ENCODE measurements around the gene TACC2.

TACC2 gene

GRCh38 chr10:122172361-122173008 is 183.5 kb downstream of the TACC2 start:
- Histone ChIP-seq H3K36me3 (ENCODE audit: control insufficient read depth in 2 of 2, insufficient read depth in 2 of 2, low read length in 2 of 2) (peaks cover 0 to 7% of the 10 kb centered on the region in 2 donors), H3K9ac (ENCODE audit: low read depth in 1 of 2, low read length in 2 of 2) (no peak overlapping the region)

GRCh38 chr10:122173337-122173736 is 184.4 kb downstream of the TACC2 start:
- Histone ChIP-seq H3K9me3 (ENCODE audit: control insufficient read depth in 2 of 2, low read length in 2 of 2) (no peaks in the 10 kb centered on the region), H3K27ac (ENCODE audit: low read depth in 2 of 2, low read length in 2 of 2) (no peak overlapping the region), H3K36me3 (ENCODE audit: control insufficient read depth in 2 of 2, insufficient read depth in 2 of 2, low read length in 2 of 2) (peaks cover 0 to 7% of the 10 kb centered on the region in 2 donors), H3K9ac (ENCODE audit: low read depth in 1 of 2, low read length in 2 of 2) (no peak overlapping the region), H3K4me1 (ENCODE audit: control insufficient read depth in 2 of 2, insufficient read depth in 2 of 2, low read length in 2 of 2) (no peaks in the 10 kb centered on the region), H3K4me3 (ENCODE audit: low read length in 2 of 2) (no peak overlapping the region), H3K27me3 (ENCODE audit: control insufficient read depth in 2 of 2, insufficient read depth in 2 of 2, low read length in 2 of 2) (no peaks in the 10 kb centered on the region)

More at GRCh38 chr10:122172361-122173008, 183.5 kb downstream of the TACC2 start:
- H3K4me3 ChIP-seq (ENCODE audit: low read length in 2 of 2), result no peak overlapping the region
- no peaks in the 10 kb centered on the region for H3K27me3 ChIP-seq (ENCODE audit: control insufficient read depth in 2 of 2, insufficient read depth in 2 of 2, low read length in 2 of 2)
- no peak overlapping the region for H3K27ac ChIP-seq (ENCODE audit: low read depth in 2 of 2, low read length in 2 of 2)
- H3K4me1 ChIP-seq (ENCODE audit: control insufficient read depth in 2 of 2, insufficient read depth in 2 of 2, low read length in 2 of 2), result no peaks in the 10 kb centered on the region
- no peaks in the 10 kb centered on the region for H3K9me3 ChIP-seq (ENCODE audit: control insufficient read depth in 2 of 2, low read length in 2 of 2)

GRCh38 chr10:122173766-122174435 is 184.9 kb downstream of the TACC2 start:
- Histone ChIP-seq H3K9me3 (ENCODE audit: control insufficient read depth in 2 of 2, low read length in 2 of 2) (no peaks in the 10 kb centered on the region), H3K4me3 (ENCODE audit: low read length in 2 of 2) (no peak overlapping the region), H3K27me3 (ENCODE audit: control insufficient read depth in 2 of 2, insufficient read depth in 2 of 2, low read length in 2 of 2) (no peaks in the 10 kb centered on the region), H3K4me1 (ENCODE audit: control insufficient read depth in 2 of 2, insufficient read depth in 2 of 2, low read length in 2 of 2) (no peaks in the 10 kb centered on the region), H3K27ac (ENCODE audit: low read depth in 2 of 2, low read length in 2 of 2) (no peak overlapping the region), H3K9ac (ENCODE audit: low read depth in 1 of 2, low read length in 2 of 2) (no peak overlapping the region), H3K36me3 (ENCODE audit: control insufficient read depth in 2 of 2, insufficient read depth in 2 of 2, low read length in 2 of 2) (peaks cover 0 to 7% of the 10 kb centered on the region in 2 donors)

GRCh38 chr10:122176232-122177213 is 187.6 kb downstream of the TACC2 start:
- no peak overlapping the region for H3K27ac ChIP-seq (ENCODE audit: low read depth in 2 of 2, low read length in 2 of 2)
- no peaks in the 10 kb centered on the region for H3K9me3 ChIP-seq (ENCODE audit: control insufficient read depth in 2 of 2, low read length in 2 of 2)
- H3K4me3 ChIP-seq (ENCODE audit: low read length in 2 of 2), result no peak overlapping the region
- peaks cover 0 to 7% of the 10 kb centered on the region in 2 donors for H3K36me3 ChIP-seq (ENCODE audit: control insufficient read depth in 2 of 2, insufficient read depth in 2 of 2, low read length in 2 of 2)
- no peaks in the 10 kb centered on the region for H3K4me1 ChIP-seq (ENCODE audit: control insufficient read depth in 2 of 2, insufficient read depth in 2 of 2, low read length in 2 of 2)
- H3K27me3 ChIP-seq (ENCODE audit: control insufficient read depth in 2 of 2, insufficient read depth in 2 of 2, low read length in 2 of 2), result no peaks in the 10 kb centered on the region
- no peak overlapping the region for H3K9ac ChIP-seq (ENCODE audit: low read depth in 1 of 2, low read length in 2 of 2)

- Histone ChIP-seq H3K36me3 (ENCODE audit: control insufficient read depth in 2 of 2, insufficient read depth in 2 of 2, low read length in 2 of 2) (peaks cover 0 to 5% of the 10 kb centered on the region in 2 donors), H3K9ac (ENCODE audit: low read depth in 1 of 2, low read length in 2 of 2) (no peak overlapping the region), H3K4me3 (ENCODE audit: low read length in 2 of 2) (no peak overlapping the region), H3K9me3 (ENCODE audit: control insufficient read depth in 2 of 2, low read length in 2 of 2) (no peaks in the 10 kb centered on the region), H3K4me1 (ENCODE audit: control insufficient read depth in 2 of 2, insufficient read depth in 2 of 2, low read length in 2 of 2) (no peaks in the 10 kb centered on the region), H3K27me3 (ENCODE audit: control insufficient read depth in 2 of 2, insufficient read depth in 2 of 2, low read length in 2 of 2) (no peaks in the 10 kb centered on the region), H3K27ac (ENCODE audit: low read depth in 2 of 2, low read length in 2 of 2) (no peak overlapping the region)
Observed at GRCh38 chr10:122178655-122179054, 189.7 kb downstream of the TACC2 start.

GRCh38 chr10:122181041-122181732 is 192.2 kb downstream of the TACC2 start:
- Histone ChIP-seq H3K9ac (ENCODE audit: low read depth in 1 of 2, low read length in 2 of 2) (no peak overlapping the region), H3K4me3 (ENCODE audit: low read length in 2 of 2) (no peak overlapping the region), H3K4me1 (ENCODE audit: control insufficient read depth in 2 of 2, insufficient read depth in 2 of 2, low read length in 2 of 2) (no peaks in the 10 kb centered on the region), H3K27ac (ENCODE audit: low read depth in 2 of 2, low read length in 2 of 2) (no peak overlapping the region), H3K36me3 (ENCODE audit: control insufficient read depth in 2 of 2, insufficient read depth in 2 of 2, low read length in 2 of 2) (no peaks in the 10 kb centered on the region), H3K27me3 (ENCODE audit: control insufficient read depth in 2 of 2, insufficient read depth in 2 of 2, low read length in 2 of 2) (no peaks in the 10 kb centered on the region), H3K9me3 (ENCODE audit: control insufficient read depth in 2 of 2, low read length in 2 of 2) (no peaks in the 10 kb centered on the region)

- no peaks in the 10 kb centered on the region for H3K9me3 ChIP-seq (ENCODE audit: control insufficient read depth in 2 of 2, low read length in 2 of 2)
- H3K9ac ChIP-seq (ENCODE audit: low read depth in 1 of 2, low read length in 2 of 2), result no peak overlapping the region
- H3K36me3 ChIP-seq (ENCODE audit: control insufficient read depth in 2 of 2, insufficient read depth in 2 of 2, low read length in 2 of 2), result no peaks in the 10 kb centered on the region
- no peaks in the 10 kb centered on the region for H3K4me1 ChIP-seq (ENCODE audit: control insufficient read depth in 2 of 2, insufficient read depth in 2 of 2, low read length in 2 of 2)
- no peak overlapping the region for H3K4me3 ChIP-seq (ENCODE audit: low read length in 2 of 2)
- H3K27me3 ChIP-seq (ENCODE audit: control insufficient read depth in 2 of 2, insufficient read depth in 2 of 2, low read length in 2 of 2), result no peaks in the 10 kb centered on the region
- H3K27ac ChIP-seq (ENCODE audit: low read depth in 2 of 2, low read length in 2 of 2), result no peak overlapping the region
Observed at GRCh38 chr10:122181876-122182275, 192.9 kb downstream of the TACC2 start.

GRCh38 chr10:122182308-122182707 is 193.3 kb downstream of the TACC2 start:
- H3K9me3 ChIP-seq (ENCODE audit: control insufficient read depth in 2 of 2, low read length in 2 of 2), result no peaks in the 10 kb centered on the region
- no peak overlapping the region for H3K27ac ChIP-seq (ENCODE audit: low read depth in 2 of 2, low read length in 2 of 2)
- no peaks in the 10 kb centered on the region for H3K36me3 ChIP-seq (ENCODE audit: control insufficient read depth in 2 of 2, insufficient read depth in 2 of 2, low read length in 2 of 2)
- no peaks in the 10 kb centered on the region for H3K27me3 ChIP-seq (ENCODE audit: control insufficient read depth in 2 of 2, insufficient read depth in 2 of 2, low read length in 2 of 2)
- H3K4me3 ChIP-seq (ENCODE audit: low read length in 2 of 2), result no peak overlapping the region
- H3K9ac ChIP-seq (ENCODE audit: low read depth in 1 of 2, low read length in 2 of 2), result no peak overlapping the region
- no peaks in the 10 kb centered on the region for H3K4me1 ChIP-seq (ENCODE audit: control insufficient read depth in 2 of 2, insufficient read depth in 2 of 2, low read length in 2 of 2)

- Histone ChIP-seq H3K27me3 (ENCODE audit: control insufficient read depth in 2 of 2, insufficient read depth in 2 of 2, low read length in 2 of 2) (no peaks in the 10 kb centered on the region), H3K27ac (ENCODE audit: low read depth in 2 of 2, low read length in 2 of 2) (no peak overlapping the region), H3K4me3 (ENCODE audit: low read length in 2 of 2) (no peak overlapping the region), H3K9me3 (ENCODE audit: control insufficient read depth in 2 of 2, low read length in 2 of 2) (no peaks in the 10 kb centered on the region), H3K4me1 (ENCODE audit: control insufficient read depth in 2 of 2, insufficient read depth in 2 of 2, low read length in 2 of 2) (no peaks in the 10 kb centered on the region), H3K9ac (ENCODE audit: low read depth in 1 of 2, low read length in 2 of 2) (no peak overlapping the region), H3K36me3 (ENCODE audit: control insufficient read depth in 2 of 2, insufficient read depth in 2 of 2, low read length in 2 of 2) (no peaks in the 10 kb centered on the region)
Observed at GRCh38 chr10:122184254-122184653, 195.3 kb downstream of the TACC2 start.
